Muscle layer of duodenum (tissue), 2 donors: Measurements from ENCODE around the gene KIR2DL4.
"Not testable (repeated sequence)": the region's sequence is repeated elsewhere in the genome, so short reads cannot be mapped to it uniquely, and the experiment has no call there.

Source experiments
- H3K27ac ChIP-seq: one replicate; pipeline ENCODE4 v1.7.0; 2013; ENCODE audit warnings: mild to moderate bottlenecking, low read length
- H3K27me3 ChIP-seq: one replicate; pipeline ENCODE4 v1.7.0; 2013; ENCODE audit warnings: low read depth, mild to moderate bottlenecking, control low read depth, low read length
- H3K36me3 ChIP-seq, 2 donors: one replicate each; pipeline ENCODE4 v1.7.0; 2013; ENCODE audit warnings: low read length in 2 of 2, control low read depth in 1 of 2, mild to moderate bottlenecking in 1 of 2; ENCODE audit not compliant: insufficient read depth in 2 of 2, control insufficient read depth in 1 of 2
- H3K4me1 ChIP-seq, 2 donors: one replicate each; pipeline ENCODE4 v1.7.0; 2013; ENCODE audit warnings: low read length in 2 of 2, mild to moderate bottlenecking in 2 of 2, control low read depth in 1 of 2, moderate library complexity in 1 of 2; ENCODE audit not compliant: insufficient read depth in 2 of 2, control insufficient read depth in 1 of 2
- H3K4me3 ChIP-seq, 2 donors: one replicate each; pipeline ENCODE4 v1.7.0; 2013; ENCODE audit warnings: low read length in 2 of 2, low read depth in 1 of 2, mild to moderate bottlenecking in 1 of 2
- H3K9me3 ChIP-seq, 2 donors: one replicate each; pipeline ENCODE4 v1.7.0; 2013; ENCODE audit warnings: low read length in 2 of 2, control low read depth in 1 of 2, mild to moderate bottlenecking in 1 of 2; ENCODE audit not compliant: control insufficient read depth in 1 of 2
- donor health status: healthy.

KIR2DL4 gene

DNA sequence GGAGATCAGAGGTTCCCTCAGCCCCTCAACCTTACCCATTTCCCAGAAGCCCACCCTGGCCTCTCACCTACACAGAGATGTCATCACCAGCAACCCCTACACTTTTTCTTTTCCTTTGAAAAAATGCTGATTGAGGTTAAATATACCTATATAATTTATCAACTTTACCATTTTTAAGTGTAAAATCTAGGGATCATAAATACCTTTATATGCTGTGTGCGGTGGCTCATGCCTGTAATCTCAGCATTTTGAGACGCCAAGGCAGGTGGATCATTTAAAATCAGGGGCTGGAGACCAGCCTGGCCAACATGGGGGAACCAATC is 3.1 kb downstream of the KIR2DL4 start:
- Histone ChIP-seq H3K27ac (no peak overlapping the region), H3K4me3 (no peak overlapping the region), H3K4me1 (no peaks in the 10 kb centered on the region), H3K27me3 (no peaks in the 10 kb centered on the region), H3K9me3 (peaks cover 0 to under 1% of the 10 kb centered on the region in 2 donors), H3K36me3 (no peaks in the 10 kb centered on the region)

DNA sequence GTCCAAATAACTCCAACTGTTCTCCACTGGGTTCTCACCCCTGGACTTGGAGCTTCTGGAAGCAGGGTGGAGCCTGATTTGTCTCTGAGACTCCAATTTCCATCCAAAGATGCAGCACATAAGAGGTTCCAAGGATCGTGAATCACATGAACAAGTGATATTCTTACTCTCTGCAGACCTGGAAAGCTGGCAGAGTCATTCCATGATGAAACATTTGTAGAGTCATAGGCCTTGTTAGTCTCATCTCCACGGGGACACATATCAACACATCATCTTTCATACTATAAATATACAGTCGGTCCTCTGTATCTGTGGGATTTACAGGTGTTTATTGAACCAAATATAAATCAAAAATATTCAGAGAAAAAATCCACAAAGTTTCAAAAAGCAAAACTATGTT is 11.2 kb downstream of the KIR2DL4 start:
- not testable (repeated sequence) for H3K4me1 ChIP-seq, H3K27ac ChIP-seq, H3K36me3 ChIP-seq, H3K27me3 ChIP-seq, H3K4me3 ChIP-seq, H3K9me3 ChIP-seq

GRCh38 chr19:54816251-54816650 is 12.8 kb downstream of the KIR2DL4 start, which contains the start of gene KIR3DL1:
KIR3DL1 (plus strand) TSS chr19:54816468.
- H3K4me3 ChIP-seq, H3K27ac ChIP-seq, H3K4me1 ChIP-seq, H3K9me3 ChIP-seq, H3K36me3 ChIP-seq, H3K27me3 ChIP-seq: not testable (repeated sequence)

DNA sequence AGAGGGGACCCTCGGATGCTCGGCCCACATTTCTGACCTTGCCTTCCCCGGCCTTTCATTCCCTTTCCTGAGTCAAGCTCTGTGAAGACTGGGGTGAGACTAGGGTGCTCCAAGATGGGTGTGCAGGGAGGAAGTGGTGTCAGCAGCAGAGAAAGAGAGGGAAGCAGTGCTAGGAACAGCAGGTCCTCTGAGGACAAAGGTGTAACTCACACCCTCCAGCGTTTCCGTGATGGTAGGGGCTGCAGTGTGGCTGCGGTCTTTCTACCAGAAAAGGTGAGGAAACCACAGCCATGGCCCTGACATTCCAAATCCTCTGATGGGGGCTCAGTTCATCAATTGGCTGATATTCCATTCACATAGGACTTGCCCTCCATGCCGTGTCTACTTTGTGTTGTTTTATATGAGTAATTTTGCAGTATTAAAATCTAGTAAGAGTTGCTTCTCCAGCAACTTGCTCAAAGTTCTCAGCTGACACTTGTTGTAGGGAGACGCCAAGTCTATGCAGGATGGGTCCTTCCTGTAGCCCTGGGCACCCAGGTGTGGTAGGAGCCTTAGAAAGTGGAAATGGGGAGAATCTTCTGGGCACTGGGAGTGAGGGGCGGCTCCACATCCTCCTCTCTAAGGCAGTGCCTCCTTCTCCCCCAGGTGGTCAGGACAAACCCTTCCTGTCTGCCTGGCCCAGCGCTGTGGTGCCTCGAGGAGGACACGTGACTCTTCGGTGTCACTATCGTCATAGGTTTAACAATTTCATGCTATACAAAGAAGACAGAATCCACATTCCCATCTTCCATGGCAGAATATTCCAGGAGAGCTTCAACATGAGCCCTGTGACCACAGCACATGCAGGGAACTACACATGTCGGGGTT is 14.5 kb downstream of the KIR2DL4 start:
- Histone ChIP-seq H3K27ac (no peak overlapping the region), H3K4me3 (no peak overlapping the region), H3K27me3 (no peaks in the 10 kb centered on the region), H3K9me3 (no peaks in the 10 kb centered on the region), H3K36me3 (no peaks in the 10 kb centered on the region), H3K4me1 (no peaks in the 10 kb centered on the region)

DNA sequence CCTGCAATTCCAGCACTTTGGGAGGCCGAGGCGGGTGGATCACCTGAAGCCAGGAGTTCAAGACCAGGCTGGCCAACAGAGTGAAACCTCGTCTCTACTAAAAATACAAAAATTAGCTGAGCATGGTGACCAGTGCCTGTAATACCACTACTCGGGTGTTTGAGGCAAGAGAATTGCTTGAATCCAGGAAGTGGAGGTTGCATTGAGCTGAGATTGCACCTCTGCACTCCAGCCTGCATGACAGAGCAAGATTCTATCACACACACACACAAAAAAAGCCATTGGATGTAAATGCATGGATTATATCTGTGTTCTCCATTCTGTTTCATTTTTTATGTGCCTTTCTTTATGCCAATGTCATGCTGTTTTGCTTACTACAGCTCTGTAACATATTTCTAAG is 21.0 kb downstream of the KIR2DL4 start:
- not testable (repeated sequence) for H3K27me3 ChIP-seq, H3K4me3 ChIP-seq, H3K27ac ChIP-seq

GRCh38 chr19:54825326-54825725 is 21.9 kb downstream of the KIR2DL4 start:
- H3K27me3 ChIP-seq, H3K9me3 ChIP-seq, H3K4me3 ChIP-seq, H3K27ac ChIP-seq, H3K4me1 ChIP-seq, H3K36me3 ChIP-seq: not testable (repeated sequence)

More for the DNA sequence above, 21.0 kb downstream of the KIR2DL4 start:
- not testable (repeated sequence) for H3K9me3 ChIP-seq, H3K4me1 ChIP-seq, H3K36me3 ChIP-seq

- not testable (repeated sequence) for H3K9me3 ChIP-seq, H3K27me3 ChIP-seq, H3K4me3 ChIP-seq, H3K36me3 ChIP-seq, H3K4me1 ChIP-seq, H3K27ac ChIP-seq
These were observed 24.7 kb downstream of the KIR2DL4 start for GRCh38 chr19:54828064-54828463.

GRCh38 chr19:54832496-54832895 is 29.1 kb downstream of the KIR2DL4 start, which contains the start of gene KIR2DS4:
KIR2DS4 (plus strand) TSS chr19:54832676.
- not testable (repeated sequence) for H3K4me1 ChIP-seq, H3K27me3 ChIP-seq, H3K4me3 ChIP-seq, H3K36me3 ChIP-seq, H3K9me3 ChIP-seq, H3K27ac ChIP-seq

- H3K27me3 ChIP-seq, H3K4me1 ChIP-seq, H3K9me3 ChIP-seq, H3K27ac ChIP-seq, H3K4me3 ChIP-seq, H3K36me3 ChIP-seq: not testable (repeated sequence)
These were observed 31.7 kb downstream of the KIR2DL4 start for GRCh38 chr19:54835126-54835525.

DNA sequence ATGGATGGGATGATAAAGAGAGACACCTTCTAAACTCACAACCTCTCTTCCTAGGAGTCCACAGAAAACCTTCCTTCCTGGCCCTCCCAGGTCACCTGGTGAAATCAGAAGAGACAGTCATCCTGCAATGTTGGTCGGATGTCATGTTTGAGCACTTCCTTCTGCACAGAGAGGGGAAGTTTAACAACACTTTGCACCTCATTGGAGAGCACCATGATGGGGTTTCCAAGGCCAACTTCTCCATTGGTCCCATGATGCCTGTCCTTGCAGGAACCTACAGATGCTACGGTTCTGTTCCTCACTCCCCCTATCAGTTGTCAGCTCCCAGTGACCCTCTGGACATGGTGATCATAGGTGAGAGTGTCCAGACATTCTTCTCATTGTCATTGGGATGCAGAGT is 34.1 kb downstream of the KIR2DL4 start:
- H3K4me1 ChIP-seq, H3K27ac ChIP-seq, H3K9me3 ChIP-seq, H3K36me3 ChIP-seq, H3K4me3 ChIP-seq, H3K27me3 ChIP-seq: not testable (repeated sequence)

DNA sequence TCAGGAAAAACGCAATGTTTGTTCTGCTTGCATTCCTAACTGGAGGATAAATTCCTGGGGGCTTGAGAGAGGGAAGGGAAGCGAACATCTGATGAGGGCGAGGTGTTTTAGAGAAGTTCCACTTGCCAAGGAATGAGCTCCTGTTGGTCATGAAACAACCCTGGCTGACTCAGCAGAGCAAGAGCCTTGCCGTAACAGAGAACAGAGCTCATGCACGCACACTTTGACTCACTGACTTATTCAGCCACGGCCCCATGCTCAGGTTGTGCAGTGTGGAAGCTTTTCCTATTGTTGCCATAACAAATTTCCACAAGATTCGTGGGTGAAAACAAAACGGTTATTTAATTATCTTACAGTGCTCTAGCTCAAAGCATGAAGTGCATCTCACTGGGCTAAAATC is 39.8 kb downstream of the KIR2DL4 start:
- H3K4me1 ChIP-seq, H3K27me3 ChIP-seq, H3K9me3 ChIP-seq, H3K36me3 ChIP-seq, H3K27ac ChIP-seq, H3K4me3 ChIP-seq: not testable (repeated sequence)

DNA sequence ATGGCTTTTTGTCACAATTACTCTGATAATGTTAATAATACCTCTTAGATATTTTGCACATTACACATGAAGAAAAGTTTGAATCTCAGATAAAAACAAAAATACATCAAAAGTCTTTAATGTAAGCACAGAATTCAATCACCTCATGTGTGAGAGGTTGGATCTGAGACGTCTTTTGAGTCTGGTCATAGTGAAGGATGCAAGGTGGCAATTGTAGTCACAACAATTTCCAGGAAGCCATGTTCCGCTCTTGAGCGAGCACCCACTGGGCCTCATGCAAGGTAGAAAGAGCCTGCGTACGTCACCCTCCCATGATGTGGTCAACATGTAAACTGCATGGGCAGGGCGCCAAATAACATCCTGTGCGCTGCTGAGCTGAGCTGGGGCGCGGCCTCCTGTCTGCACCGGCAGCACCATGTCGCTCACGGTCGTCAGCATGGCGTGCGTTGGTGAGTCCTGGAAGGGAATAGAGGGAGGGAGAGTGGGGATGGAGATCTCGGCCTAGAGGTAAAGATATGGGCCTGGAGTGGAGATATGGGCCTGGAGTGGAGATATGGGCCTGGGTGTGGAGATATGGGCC is 46.7 kb downstream of the KIR2DL4 start, which contains the start of gene KIR3DL2:
TSS of gene KIR3DL2 (plus strand) at position 383 of the 580 bp plus-strand sequence. CDS start at position 416, 33 bp downstream.
- not testable (repeated sequence) for H3K36me3 ChIP-seq, H3K4me1 ChIP-seq, H3K27ac ChIP-seq, H3K9me3 ChIP-seq, H3K27me3 ChIP-seq, H3K4me3 ChIP-seq
